ENCODE results near the gene SHFL. TPM values are rescaled to one million over a fixed set of nuclear protein-coding genes. Genes with fewer than 3 reads are reported as not detected.
A peak's percentile ranks its signal among the peaks of the same experiment; 100 is the strongest.

Gene SHFL
- total RNA-seq, 3 donors from 2014 or later (not counting 1 experiment from before 2014, with no cell fraction given), result 107 to 111 (median 107) TPM

DNA sequence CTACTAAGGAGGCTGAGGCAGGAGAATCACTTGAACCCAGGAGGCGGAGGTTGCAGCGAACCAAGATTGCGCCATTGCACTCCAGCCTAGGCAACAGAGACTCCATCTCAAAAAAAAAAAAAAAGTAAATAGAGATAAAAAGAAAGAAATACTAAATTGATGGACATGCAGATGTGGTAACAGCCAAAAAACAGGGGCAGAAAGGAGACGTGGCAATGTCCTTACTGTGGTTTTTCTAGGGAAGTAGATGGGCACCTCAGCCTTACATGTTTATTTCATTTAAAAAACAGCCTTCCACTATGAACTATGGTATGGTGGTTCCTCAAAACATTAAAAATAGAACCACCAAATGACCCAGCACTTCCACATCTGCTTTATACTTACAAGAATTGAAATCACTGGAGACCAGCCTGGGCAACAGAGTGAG lies 40.1 kb downstream of the SHFL start:
- Mint-ChIP-seq H3K4me3 (no peak overlapping the region), H3K27me3 (ENCODE audit: low read depth in 2 of 2) (no peaks in the 10 kb centered on the region), H3K4me1 (no peaks in the 10 kb centered on the region), H3K9me3 (no peaks in the 10 kb centered on the region), H3K36me3 (no peaks in the 10 kb centered on the region), H3K27ac (no peak overlapping the region)
- H3K27me3 ChIP-seq (ENCODE audit: control insufficient read depth, insufficient read depth, low read length), result no peaks in the 10 kb centered on the region
- no peak for ATAC-seq
- peaks cover 6% of the 10 kb centered on the region for H3K4me1 ChIP-seq (ENCODE audit: control insufficient read depth, insufficient read depth, low read length)
- intact Hi-C loops (cut with micrococcal nuclease), result no loop called here
- no peak overlapping the region for H3K27ac ChIP-seq (ENCODE audit: low read length)
- no peak for DNase-seq
- H3K9me3 ChIP-seq (ENCODE audit: control insufficient read depth, insufficient read depth, low read length), result no peaks in the 10 kb centered on the region
- 14% methylated on average over 1 of the region's 4 CpGs for WGBS (ENCODE audit: insufficient coverage)
- TF ChIP-seq, protein P1, sequence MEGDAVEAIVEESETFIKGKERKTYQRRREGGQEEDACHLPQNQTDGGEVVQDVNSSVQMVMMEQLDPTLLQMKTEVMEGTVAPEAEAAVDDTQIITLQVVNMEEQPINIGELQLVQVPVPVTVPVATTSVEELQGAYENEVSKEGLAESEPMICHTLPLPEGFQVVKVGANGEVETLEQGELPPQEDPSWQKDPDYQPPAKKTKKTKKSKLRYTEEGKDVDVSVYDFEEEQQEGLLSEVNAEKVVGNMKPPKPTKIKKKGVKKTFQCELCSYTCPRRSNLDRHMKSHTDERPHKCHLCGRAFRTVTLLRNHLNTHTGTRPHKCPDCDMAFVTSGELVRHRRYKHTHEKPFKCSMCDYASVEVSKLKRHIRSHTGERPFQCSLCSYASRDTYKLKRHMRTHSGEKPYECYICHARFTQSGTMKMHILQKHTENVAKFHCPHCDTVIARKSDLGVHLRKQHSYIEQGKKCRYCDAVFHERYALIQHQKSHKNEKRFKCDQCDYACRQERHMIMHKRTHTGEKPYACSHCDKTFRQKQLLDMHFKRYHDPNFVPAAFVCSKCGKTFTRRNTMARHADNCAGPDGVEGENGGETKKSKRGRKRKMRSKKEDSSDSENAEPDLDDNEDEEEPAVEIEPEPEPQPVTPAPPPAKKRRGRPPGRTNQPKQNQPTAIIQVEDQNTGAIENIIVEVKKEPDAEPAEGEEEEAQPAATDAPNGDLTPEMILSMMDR (IDR thresholded peaks at IDR 0.05), result no peak
- peaks cover 17% of the 10 kb centered on the region for H3K36me3 ChIP-seq (ENCODE audit: control insufficient read depth, insufficient read depth, low read length)
- no peak overlapping the region for H3K4me3 ChIP-seq (ENCODE audit: low read length)

DNA sequence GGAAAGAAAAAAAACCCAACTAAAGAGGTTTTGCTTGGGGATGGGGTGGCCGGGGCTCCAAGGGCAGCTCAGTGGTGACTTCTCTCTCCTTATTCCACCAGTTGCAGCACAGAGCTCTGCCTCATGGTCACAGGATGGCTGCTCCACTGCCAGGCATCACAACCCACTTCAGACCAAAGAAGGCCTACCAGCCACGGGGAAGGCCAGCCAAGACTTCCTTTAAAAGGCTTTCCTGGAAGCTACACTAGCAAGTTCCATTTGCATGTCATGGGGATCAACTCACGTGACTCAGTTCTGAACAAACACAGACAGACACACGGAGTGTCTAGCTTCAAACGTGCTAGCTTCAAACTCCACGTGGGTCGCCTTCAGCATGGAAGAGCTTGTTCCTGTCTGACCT lies 46.8 kb downstream of the SHFL start:
- H3K27ac ChIP-seq (ENCODE audit: low read length), result no peak overlapping the region
- no peak for DNase-seq
- H3K4me1 Mint-ChIP-seq, result no peaks in the 10 kb centered on the region
- no peak for ATAC-seq
- no peaks in the 10 kb centered on the region for H3K4me1 ChIP-seq (ENCODE audit: control insufficient read depth, insufficient read depth, low read length)
- peaks cover 65% of the 10 kb centered on the region for H3K36me3 ChIP-seq (ENCODE audit: control insufficient read depth, insufficient read depth, low read length)
- TF ChIP-seq, protein P1 (IDR thresholded peaks at IDR 0.05), result no peak
- H3K9me3 ChIP-seq (ENCODE audit: control insufficient read depth, insufficient read depth, low read length), result no peaks in the 10 kb centered on the region
- no peaks in the 10 kb centered on the region for H3K27me3 ChIP-seq (ENCODE audit: control insufficient read depth, insufficient read depth, low read length)
- intact Hi-C loops (cut with micrococcal nuclease), result no loop called here
- H3K9me3 Mint-ChIP-seq, result no peaks in the 10 kb centered on the region
- no peak overlapping the region for H3K4me3 Mint-ChIP-seq
- no peaks in the 10 kb centered on the region for H3K27me3 Mint-ChIP-seq (ENCODE audit: low read depth in 2 of 2)
- WGBS (ENCODE audit: insufficient coverage), result 92% methylated on average over 7 of the region's 7 CpGs
- no peak overlapping the region for H3K4me3 ChIP-seq (ENCODE audit: low read length)
- no peaks in the 10 kb centered on the region for H3K36me3 Mint-ChIP-seq
- peak overlapping the region; percentile 57 to 69 for H3K27ac Mint-ChIP-seq

DNA sequence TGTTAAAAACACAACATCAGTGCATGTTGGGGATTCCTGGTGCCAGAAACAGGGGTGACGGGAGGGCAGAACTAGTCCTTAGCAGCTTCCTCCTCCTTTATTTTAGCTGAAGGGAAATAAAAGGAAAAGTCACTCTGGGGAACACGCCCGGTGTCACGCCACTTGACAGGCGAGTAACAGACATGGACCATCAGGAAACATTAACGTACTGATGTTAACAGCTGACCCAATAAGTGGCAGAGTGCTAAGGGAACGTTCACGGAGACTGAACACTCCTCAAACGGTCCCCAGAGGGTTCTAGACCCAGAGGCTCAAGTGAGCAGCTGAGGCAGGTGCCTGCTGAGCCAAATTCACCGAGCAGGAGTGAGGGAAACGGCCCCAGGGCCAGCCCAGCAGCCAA lies 47.5 kb downstream of the SHFL start:
- Mint-ChIP-seq H3K27me3 (ENCODE audit: low read depth in 2 of 2) (no peaks in the 10 kb centered on the region), H3K36me3 (no peaks in the 10 kb centered on the region), H3K4me1 (no peaks in the 10 kb centered on the region), H3K9me3 (no peaks in the 10 kb centered on the region), H3K4me3 (no peak overlapping the region), H3K27ac (no peak overlapping the region)
- Histone ChIP-seq H3K9me3 (ENCODE audit: control insufficient read depth, insufficient read depth, low read length) (no peaks in the 10 kb centered on the region), H3K27me3 (ENCODE audit: control insufficient read depth, insufficient read depth, low read length) (no peaks in the 10 kb centered on the region), H3K4me1 (ENCODE audit: control insufficient read depth, insufficient read depth, low read length) (no peaks in the 10 kb centered on the region), H3K4me3 (ENCODE audit: low read length) (no peak overlapping the region), H3K36me3 (ENCODE audit: control insufficient read depth, insufficient read depth, low read length) (peaks cover 72% of the 10 kb centered on the region), H3K27ac (ENCODE audit: low read length) (no peak overlapping the region)
- intact Hi-C loops (cut with micrococcal nuclease), result no loop called here
- no peak for DNase-seq
- WGBS (ENCODE audit: insufficient coverage), result 93% methylated on average over 11 of the region's 11 CpGs
- TF ChIP-seq, protein P1 (IDR thresholded peaks at IDR 0.05), result no peak
- no peak for ATAC-seq

DNA sequence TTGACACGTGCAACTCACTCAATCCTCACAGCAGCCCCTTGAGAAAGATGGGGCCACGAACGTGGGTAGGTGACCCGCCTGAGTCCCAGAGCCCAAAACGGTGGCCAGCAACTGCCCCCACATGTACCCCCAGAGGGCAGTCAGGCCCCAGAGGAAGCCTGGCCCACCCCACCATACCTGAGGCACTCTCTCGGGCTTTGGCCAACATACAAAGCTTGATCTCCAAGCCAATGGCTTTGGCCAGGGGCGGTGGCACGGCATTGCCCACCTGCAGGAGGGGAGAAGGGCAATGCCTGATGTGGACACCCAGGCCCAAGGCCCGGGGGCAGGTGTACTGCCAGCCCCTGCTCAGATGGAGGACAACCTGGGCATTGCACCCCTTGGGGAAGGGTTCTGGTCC lies 47.9 kb downstream of the SHFL start:
- Histone ChIP-seq H3K36me3 (ENCODE audit: control insufficient read depth, insufficient read depth, low read length) (peaks cover 76% of the 10 kb centered on the region), H3K4me1 (ENCODE audit: control insufficient read depth, insufficient read depth, low read length) (no peaks in the 10 kb centered on the region), H3K27ac (ENCODE audit: low read length) (no peak overlapping the region), H3K9me3 (ENCODE audit: control insufficient read depth, insufficient read depth, low read length) (no peaks in the 10 kb centered on the region), H3K4me3 (ENCODE audit: low read length) (no peak overlapping the region), H3K27me3 (ENCODE audit: control insufficient read depth, insufficient read depth, low read length) (no peaks in the 10 kb centered on the region)
- TF ChIP-seq, protein P1 (IDR thresholded peaks at IDR 0.05), result no peak
- H3K27me3 Mint-ChIP-seq (ENCODE audit: low read depth in 2 of 2), result no peaks in the 10 kb centered on the region
- intact Hi-C loops (cut with micrococcal nuclease), result no loop called here
- ATAC-seq (no peak), DNase-seq (no peak)
- no peak overlapping the region for H3K27ac Mint-ChIP-seq
- no peaks in the 10 kb centered on the region for H3K9me3 Mint-ChIP-seq
- H3K4me3 Mint-ChIP-seq, result no peak overlapping the region
- no peaks in the 10 kb centered on the region for H3K4me1 Mint-ChIP-seq
- WGBS (ENCODE audit: insufficient coverage), result 94% methylated on average over 9 of the region's 9 CpGs
- no peaks in the 10 kb centered on the region for H3K36me3 Mint-ChIP-seq

Measured in natural killer cell (primary cell).